ENCODE results near the gene MED13L.
A peak's percentile ranks its signal among the peaks of the same experiment; 100 is the strongest.
"Not testable (repeated sequence)": the region's sequence is repeated elsewhere in the genome, so short reads cannot be mapped to it uniquely, and the experiment has no call there.

The MED13L gene

DNA sequence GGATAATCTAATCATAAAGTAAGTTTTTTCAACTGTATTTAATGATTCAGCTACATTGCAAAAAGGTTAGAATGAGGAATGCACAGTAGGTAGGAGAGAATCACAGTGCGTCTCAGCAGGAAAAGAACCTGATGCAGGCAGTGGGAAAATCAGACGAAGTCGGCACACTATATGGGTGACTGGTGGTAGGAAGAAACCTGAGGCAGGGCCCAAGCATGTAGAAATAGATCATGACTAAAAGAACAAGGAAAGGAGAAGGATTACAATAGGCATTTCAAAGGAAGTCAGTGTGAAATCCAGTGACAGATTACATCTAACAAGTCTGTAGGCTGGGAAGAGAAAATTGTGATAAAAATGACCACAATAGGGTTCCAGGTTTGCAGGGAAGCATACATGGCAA lies 267.0 kb downstream of the MED13L start:
- no peak for DNase-seq

DNA sequence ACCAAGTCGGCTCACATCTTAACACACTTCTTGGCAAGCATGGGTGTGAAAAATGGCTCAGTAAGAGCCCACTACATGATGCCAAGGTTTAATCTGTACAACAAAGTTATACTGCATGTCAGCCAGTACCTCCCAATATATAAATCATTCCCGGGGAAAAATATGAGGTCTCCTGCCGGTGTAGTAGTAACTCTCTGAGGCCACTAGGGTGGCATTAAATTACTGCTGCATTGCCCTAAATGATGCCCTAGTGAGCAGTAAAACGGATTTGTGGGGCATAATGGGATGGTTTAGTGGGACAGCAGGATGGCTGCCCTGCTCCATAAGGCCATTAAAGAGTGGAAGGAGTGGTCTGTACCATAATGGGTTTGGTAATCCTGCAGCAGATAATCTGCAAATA lies 267.7 kb downstream of the MED13L start:
- no peak for DNase-seq

DNA sequence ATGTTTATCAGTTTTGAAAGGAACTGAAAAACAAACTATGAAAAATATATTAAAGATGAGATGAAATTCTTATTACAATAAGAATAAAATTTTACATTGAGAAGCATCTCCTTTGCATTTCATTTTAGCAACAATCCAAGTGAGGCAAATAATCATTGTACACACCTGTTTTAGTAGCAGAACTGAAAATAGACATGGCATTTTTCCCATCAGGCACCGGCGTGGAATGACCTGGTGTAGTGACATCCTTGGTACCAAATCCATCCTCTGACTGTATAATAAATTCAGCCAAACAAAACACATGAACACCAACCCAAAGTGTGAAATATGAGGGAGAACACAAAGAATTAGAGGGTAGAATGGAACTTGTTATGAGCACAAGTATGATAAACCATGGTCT lies 271.4 kb downstream of the MED13L start:
- no peak for DNase-seq

DNA sequence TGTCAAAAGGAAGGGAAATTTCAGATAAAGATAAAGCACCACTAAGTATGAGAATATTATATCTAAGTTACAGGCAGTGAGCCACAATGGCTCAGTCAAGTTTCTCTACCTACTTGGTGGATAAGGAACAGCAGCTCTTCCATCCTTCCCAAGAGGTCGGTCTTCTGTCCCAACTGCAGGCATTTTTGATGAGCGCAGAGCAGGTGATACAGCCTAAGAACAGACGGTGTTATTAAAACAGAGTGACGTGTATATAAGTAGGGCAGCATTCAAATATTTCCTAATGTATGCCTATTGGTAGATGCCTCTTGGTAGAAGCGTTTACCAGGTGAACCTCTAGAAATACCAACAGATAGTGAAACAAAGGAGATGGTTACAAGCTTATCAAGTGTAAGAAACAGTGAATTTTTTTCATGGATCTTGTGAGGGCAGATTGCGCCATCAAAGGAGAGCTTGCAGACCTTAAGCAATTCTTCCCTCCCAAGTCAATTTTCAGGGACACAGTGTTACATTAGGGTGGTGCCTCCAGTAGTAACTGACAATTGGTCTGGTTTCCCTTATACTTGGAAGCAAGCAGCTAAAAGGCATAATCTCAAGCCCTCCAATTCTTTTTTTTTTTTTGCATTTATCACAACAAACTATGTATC lies 274.5 kb downstream of the MED13L start:
- no peak for DNase-seq

DNA sequence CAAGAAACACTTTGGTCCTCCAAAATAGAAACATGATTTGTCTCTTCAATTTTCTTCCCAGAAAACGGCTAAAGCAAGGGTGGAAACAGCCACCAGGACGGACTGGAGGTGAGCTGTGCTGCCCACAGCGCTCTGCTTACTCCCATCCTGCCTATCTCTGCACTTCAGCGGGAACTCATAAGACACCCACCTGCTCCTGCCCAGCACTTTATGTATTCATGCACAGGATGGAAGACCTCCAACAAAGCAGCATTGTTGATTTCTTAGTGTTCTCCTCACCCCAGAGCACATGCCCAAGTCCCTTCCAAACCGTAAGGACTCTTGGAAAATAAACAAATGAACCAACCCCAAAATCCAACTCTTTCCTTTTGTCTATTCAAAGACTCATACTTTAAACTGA lies 277.2 kb downstream of the MED13L start:
- DNase-seq, result no peak

DNA sequence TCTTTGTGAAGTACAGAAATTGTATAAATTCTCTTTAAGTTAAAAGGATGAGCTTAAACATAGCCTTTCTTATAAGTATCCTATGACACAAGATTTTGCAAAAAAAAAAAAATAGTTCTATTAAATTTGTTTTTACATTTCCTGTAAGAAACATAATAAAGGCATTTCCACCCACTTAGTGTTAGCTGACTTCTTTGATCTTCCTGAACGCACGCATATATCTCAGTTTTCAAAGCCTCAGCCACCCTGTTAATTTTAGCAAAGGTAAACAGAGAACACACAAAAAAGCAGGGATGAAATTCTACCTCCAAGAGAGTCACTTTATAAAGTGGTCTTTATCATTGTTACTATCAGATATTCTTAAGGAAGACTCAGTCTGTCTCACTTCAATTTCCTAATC lies 277.9 kb downstream of the MED13L start:
- DNase-seq, result no peak

DNA sequence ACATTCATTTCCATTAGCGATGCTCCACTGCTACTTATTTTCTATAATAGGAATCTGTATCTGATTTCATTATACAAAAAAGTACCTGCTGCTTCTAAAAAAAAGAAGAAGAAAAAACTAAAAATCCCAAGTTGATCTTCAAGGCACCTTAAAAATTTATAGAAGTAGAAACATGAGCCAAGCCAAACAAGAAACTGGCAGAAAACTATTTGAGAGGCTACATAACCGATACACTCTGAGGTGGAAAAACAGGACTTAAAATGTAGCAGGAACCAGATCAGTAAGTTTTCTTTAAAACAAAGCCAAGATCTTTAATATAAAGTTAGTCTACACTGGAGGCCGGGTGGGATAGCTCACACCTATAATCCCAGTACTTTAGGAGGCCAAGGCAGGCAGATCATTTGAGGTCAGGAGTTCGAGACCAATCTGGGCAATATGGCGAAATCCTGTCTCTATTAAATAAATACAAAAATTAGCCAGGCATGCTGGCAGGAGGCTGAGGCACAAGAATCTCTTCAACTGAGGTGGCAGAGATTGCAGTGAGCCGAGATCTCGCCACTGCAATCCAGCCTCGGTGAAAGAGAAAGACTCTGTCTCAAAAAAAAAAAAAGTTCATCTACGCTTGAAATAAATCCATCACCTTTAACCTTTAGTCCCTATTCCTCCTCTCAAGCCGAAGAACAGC lies 278.6 kb downstream of the MED13L start:
- DNase-seq, result peak; percentile 8

DNA sequence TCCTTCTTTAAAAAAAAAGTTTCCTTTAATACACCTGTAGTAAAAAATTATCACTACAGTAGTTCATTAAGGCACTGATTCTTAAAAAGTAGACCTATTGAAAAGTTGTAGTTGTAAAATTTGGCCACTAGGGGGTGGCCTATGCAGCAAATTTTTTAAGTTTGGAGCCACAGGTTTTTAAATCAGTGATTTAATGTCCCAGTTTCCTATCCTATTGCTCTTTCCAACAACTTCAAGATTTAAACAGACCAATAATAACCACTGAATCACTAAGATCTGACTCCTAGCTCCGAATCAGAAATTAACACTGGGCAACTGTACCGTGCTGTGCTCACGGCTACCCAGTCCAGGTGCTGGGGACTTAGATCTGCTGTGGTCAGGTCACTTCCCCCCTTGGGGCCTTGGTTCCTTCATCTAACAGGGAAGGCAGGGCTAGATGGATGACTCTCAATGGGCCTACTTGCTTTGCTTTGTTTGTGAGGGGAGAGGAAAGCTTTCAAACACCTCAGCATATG lies 279.3 kb downstream of the MED13L start:
- DNase-seq, result peak; percentile 31

DNA sequence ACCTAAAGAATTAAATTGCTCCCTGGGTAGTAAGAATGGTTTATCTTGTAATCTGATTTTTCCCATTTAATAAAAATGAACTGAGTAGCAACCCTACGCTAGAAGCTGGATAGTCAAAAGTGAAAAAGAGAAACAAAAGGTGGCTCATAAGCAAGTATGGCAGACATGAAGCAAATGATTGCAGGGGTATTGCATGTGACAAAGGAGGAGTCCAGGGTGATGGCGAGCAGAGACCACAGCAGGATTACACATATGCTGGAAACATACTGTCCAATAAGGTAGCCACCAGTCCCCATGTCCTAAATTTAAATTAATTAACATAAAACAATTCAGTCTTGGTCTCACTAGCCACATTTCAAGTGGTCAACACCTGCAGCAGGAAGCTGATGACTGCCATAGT lies 283.8 kb downstream of the MED13L start:
- no peak for DNase-seq

DNA sequence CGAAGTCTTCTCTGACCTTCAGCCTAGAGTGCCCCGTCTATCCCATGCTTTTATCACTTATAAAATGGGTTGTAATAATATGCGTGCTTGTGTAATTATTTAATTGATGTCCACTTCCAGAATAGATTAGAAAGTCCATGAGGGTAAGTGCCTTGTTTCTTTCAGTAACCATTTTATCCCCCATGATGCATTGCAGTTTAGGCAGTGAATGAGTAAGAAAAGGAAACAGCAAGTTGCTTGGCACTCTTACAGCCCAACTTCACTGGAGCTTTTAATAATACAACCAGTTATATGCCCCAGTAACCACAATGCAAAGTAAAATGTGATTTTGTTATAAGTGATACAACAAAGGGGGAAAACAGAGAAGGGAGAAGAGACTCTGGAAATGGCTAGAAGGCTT lies 287.3 kb downstream of the MED13L start:
- no peak for DNase-seq

DNA sequence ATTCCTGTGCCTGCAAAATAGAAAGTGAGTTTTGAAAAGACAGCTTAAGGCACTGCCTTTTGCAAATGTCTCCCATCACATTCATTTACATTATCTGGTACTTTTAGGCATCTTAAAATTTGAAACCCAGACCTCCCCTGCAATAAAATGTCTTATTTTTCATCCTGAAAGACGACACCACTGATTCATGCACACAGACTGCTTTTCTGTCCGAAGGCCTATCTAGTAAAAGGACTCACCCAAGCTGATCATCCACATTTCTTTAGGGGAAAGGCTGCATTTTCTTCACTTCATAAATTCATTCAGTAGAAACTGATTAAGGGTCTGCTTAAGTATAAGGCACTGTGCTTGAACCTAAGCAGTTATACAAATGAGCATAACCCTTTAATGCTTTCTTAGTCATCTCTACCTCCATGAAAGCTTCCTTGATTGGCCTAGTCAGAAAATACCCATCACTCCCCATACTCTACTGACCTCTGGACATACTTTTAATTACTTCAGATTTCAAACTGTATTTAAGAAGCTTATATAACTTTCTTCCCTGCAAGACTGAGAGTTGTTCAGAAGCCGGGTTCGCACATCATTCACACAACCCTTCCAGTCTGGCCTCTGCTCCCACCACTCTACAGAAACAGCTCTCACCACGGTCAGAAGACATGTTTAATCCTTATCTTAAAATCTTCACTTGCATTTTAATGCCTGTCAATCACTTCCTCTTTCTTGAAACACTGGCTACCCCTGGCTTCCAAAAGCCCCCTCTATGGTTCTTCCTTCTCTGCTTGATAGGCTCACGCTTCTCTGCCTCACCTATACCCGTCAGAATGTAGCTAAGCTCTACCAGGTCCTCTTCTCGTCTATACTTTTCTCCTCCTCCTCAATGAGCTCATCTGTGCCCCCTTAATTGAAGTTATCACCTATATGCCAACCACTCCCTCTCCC lies 288.6 kb downstream of the MED13L start:
- DNase-seq, result no peak

DNA sequence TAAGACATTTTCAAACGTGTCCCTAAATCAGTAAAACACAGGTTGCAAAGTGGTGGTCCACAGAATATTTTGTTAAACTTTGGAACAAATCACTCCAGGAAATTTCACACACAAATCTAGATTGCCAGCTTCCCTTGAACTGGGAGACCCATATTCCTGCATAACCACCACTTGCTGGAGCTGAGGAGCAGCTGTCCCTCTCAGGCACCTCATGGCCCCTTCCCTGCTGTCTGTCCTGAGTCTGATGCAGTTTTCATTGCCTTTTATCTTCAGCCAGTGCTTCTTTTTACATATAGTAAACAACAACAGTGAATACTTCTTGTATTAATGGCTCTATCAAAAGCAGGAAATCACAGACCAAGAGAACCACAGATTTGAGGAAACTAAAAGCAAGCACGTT lies 289.3 kb downstream of the MED13L start:
- DNase-seq, result no peak

DNA sequence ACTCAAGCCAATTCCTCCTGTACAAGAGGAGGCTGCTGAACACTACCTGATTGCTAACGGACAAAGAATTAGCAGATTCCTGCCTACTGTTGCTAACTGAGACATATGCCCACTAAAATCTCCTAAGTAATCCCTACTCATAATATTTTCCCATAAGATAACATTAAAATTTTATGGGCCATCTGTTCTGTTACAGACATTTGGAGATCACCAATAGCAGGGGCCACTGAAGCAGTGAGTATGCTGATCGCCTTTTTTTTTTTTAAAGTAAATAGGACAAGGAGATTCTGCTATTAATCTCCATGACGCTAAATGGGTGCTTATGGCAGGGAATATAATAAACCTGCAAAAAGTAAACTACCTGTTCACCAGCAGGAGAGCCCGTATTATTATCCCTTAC lies 292.9 kb downstream of the MED13L start:
- DNase-seq, result no peak

DNA sequence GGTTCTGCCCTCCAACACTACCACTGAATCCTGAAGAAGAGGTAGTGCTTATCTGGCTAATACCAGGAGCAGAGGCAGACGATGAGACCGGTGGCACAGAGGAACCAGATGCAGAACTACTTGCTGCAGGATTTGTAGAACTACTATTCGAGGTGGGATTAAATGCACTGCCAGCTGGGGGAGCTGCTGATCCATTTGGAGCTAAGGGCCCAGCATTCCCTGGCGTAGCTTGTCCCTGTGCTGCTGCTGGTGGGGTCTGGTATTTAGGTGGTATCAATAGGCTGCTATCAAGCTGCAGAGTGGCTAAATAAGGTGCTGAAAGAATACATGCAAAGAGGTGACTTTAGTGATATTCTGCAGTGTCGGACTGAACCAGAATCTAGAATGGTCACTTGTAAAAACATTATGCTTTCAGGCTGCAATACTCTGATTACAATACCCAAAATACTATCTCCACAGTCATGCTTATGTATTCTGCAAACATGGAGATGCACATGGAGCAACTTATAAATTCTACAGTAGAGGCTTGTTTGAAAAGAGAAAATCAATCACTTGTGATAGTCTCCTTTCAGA lies 294.2 kb downstream of the MED13L start:
- DNase-seq, result no peak

DNA sequence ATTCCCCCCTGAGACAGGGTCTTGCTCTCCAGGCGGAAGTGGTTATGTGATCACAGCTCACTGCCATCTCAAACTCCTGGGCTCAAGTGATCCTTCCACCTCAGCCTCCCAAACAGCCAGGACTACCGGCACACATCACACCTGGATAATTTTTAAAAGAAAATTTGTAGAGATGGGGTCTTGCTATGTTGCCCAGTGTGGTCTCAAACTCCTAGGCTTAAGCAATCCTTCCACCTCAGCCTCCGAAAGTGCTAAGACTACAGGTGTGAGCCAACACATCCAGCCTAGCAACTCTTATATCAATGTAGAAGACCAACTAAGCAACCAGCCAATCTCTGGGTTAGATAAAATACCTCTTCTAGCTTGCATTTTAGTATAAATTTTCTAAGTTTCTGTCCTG lies 297.2 kb downstream of the MED13L start:
- DNase-seq, result no peak

DNA sequence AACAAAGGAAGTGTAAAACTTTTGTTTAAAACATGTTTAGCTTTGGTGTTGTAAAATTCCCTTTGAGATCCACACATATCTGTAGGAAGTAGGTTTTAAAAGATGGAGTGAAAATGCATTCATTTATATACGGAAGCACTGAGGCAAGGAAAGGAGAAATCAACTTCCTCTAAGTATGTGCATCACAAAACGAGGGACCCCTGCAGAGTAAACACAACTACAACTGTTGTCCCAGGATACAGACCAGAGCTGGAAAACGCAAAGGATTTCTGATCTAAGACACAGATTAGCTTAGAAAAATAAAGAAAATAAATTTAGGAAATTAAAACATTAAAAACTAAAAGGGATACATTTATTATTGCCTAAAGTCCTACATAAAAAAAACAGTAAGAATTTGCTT lies 297.6 kb downstream of the MED13L start:
- no peak for DNase-seq

DNA sequence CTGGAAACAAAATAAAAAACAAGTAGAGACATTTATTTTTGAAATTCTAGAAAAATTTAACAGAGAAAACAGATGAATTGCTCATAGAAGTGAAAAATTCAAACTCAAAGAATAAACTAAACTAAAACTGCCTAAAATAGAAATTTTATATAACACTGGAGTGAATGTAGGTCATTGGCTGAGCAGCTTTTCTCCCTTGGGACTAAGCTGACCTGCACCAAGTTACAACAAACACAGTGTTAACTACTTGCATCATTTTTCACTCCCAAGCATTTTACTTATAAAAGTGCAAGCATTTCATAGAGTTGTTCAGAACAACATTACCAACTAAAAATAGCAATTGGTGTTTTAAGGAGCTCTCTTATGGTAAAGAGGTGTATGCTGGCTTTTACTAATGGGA lies 298.1 kb downstream of the MED13L start:
- no peak for DNase-seq

DNA sequence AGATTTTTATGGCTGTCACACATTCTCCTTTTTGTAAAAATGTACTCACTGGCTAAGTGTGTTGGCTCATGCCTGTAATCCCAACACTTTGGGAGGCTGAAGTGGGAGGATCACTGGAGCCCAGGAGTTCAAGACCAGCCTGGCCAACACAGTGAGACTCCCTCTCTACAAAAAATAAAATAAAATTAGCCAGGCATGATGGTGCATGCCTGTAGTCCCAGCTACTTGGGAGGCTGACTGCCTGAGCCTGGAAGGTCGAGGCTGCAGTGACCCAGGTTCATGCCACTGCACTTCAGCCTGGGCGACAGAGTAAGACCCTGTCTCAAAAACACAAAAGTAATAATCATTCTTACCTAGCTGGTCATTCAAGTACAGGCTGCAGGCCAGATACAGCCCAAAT lies 300.7 kb downstream of the MED13L start:
- not testable (repeated sequence) for DNase-seq

DNA sequence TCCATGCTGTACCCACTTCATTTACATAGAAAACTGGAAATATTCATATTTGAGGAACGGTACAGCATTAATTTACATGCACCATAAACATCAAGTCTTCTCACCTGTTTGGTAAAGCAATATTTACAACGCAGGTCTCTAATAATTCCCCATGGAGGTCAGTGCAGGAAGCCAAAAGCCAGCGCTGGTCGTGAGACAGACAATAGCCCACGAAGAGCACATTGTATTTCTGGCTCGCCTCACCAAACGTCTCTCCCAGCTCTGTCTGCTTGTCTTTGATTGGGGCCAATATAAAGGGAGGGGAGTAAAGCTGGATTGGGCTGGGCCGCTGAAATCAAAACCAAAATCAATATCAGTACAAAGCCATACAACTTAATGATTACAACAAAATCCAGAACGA lies 302.1 kb downstream of the MED13L start:
- DNase-seq, result no peak

DNA sequence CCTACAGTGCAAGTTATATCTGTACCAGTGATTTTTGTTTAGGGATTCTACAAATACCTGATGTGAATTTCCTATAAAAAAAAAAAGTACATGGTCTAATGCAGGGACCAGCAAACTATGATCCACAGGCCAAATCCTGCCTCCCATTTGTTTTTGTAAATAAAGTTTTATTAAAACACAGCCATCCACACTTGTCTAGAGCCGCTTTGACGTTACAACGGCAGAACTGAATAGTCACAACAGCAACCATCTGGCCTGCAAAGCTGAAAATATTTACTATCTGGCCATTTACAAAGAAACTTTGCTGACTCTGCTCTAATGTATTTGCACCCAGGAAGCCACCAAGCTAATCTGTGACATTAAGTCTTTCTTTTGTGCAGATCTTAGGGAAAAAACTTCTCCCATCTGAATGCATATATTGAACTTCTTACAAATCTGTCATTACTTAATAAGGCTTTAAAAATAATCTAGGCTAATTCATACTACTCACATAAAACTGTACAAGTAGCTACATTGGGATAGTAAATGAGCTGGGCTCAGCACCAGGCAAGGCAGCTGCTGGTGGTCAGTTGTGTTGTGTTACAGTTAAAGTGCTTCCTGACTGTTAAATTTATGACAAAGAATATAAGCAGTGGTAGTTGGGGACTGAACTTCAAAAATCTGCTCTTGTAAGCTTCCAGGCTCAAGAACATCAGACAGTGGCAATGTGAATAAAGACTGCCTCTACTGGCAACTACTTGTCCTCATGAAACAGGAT lies 303.3 kb downstream of the MED13L start:
- peak; percentile 42 for DNase-seq

DNA sequence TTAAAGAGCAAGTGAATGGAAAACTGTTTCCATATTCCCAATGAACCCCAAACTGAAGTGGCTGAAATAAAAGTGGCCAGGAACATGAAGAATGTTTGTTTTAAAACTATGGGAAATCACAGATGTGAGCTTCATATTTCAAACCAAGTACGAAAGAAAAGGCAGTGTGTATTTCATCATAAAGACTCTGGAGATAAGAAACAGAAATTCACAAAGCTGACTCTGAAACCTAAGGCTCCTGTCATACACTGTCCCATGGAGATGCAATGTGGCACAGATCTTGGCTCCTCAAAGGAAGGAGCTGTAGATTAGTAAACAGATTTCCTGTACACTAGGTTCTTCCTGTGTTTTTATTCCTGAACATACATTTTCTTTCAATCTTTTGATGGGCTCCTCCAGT lies 304.4 kb downstream of the MED13L start:
- DNase-seq, result no peak

DNA sequence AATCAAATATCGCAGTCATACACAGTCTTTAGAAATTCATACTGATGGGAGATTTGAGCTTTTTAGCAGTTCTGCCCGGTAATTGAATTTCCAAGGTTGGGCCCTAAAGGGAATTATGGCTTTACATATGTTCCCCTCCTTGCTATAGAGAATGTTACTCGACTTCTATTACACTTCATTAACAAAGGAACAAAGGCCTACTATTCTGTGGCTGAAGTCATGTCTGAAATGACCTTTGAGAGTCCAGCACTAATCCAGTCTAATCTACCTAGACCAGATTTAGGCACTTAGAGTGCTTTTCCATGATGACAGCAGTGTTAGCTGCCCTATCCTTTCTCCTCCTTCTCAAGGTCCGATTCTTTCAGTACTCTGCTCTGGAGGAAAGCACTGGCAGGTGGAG lies 305.3 kb downstream of the MED13L start:
- DNase-seq, result no peak

Data from right kidney (tissue), 1 donor.